Measurements from ENCODE around the gene MAP3K10.

MAP3K10 gene

GRCh38 chr19:40234429-40235237 is 43.4 kb downstream of the MAP3K10 start:
- DNase-seq: no peak

- no peak for DNase-seq
Observed at GRCh38 chr19:40235238-40236025, 44.2 kb downstream of the MAP3K10 start.

GRCh38 chr19:40236026-40236355 is 44.8 kb downstream of the MAP3K10 start:
- no peak for DNase-seq

- no peak for DNase-seq
Observed at GRCh38 chr19:40236366-40236765, 45.1 kb downstream of the MAP3K10 start.

- DNase-seq: no peak
Observed at GRCh38 chr19:40237791-40238190, 46.6 kb downstream of the MAP3K10 start.

- no peak for DNase-seq
Observed at GRCh38 chr19:40238775-40239174, 47.5 kb downstream of the MAP3K10 start.

GRCh38 chr19:40239415-40240226 is 48.4 kb downstream of the MAP3K10 start:
- no peak for DNase-seq

- DNase-seq: no peak
Observed at GRCh38 chr19:40240332-40240731, 49.1 kb downstream of the MAP3K10 start.

GRCh38 chr19:40241125-40241808 is 50.0 kb downstream of the MAP3K10 start:
- no peak for DNase-seq

GRCh38 chr19:40241809-40242384 is 50.7 kb downstream of the MAP3K10 start:
- no peak for DNase-seq

- DNase-seq: no peak
Observed at GRCh38 chr19:40242480-40242879, 51.3 kb downstream of the MAP3K10 start.

- no peak for DNase-seq
Observed at GRCh38 chr19:40243181-40243580, 52.0 kb downstream of the MAP3K10 start.

GRCh38 chr19:40244579-40245317 is 53.5 kb downstream of the MAP3K10 start:
- DNase-seq: no peak

- DNase-seq: no peak
Observed at GRCh38 chr19:40245506-40246128, 54.4 kb downstream of the MAP3K10 start.

GRCh38 chr19:40246292-40247073 is 55.3 kb downstream of the MAP3K10 start:
- DNase-seq: no peak

- DNase-seq: no peak
Observed at GRCh38 chr19:40247178-40247577, 56.0 kb downstream of the MAP3K10 start.

GRCh38 chr19:40247735-40248262 is 56.6 kb downstream of the MAP3K10 start:
- no peak for DNase-seq

GRCh38 chr19:40249201-40249600 is 58.0 kb downstream of the MAP3K10 start:
- DNase-seq: no peak

- no peak for DNase-seq
Observed at GRCh38 chr19:40249781-40250180, 58.6 kb downstream of the MAP3K10 start.

- no peak for DNase-seq
Observed at GRCh38 chr19:40251244-40251643, 60.0 kb downstream of the MAP3K10 start.

All from bone marrow (tissue), 2 donors.